H1 (cell line): Measurements from ENCODE around the gene PCDH9. TPM values are rescaled to one million over a fixed set of nuclear protein-coding genes. Genes with fewer than 3 reads are reported as not detected.

ENCODE experiments used
- ASH2L ChIP-seq: fragments of 200-600, 300-600 bp; sonication (generic); IDR thresholded peaks from one replicate; pipeline ENCODE4 v1.7.1; 2017; ENCODE audit warnings: low read length
- EZH2 ChIP-seq: fragments of 200-600 bp; sonication (generic); IDR thresholded peaks from 2 replicates; pipeline ENCODE4 v1.7.1; 2012; ENCODE audit warnings: low read depth, mild to moderate bottlenecking, moderate library complexity, low read length, inconsistent platforms; ENCODE audit not compliant: severe bottlenecking
- FOSL1 ChIP-seq: IDR thresholded peaks from 2 replicates; pipeline ENCODE4 v1.6.1; 2011; ENCODE audit warnings: mild to moderate bottlenecking, low read depth, low read length, moderate library complexity; ENCODE audit not compliant: insufficient read depth
- JUN ChIP-seq: IDR thresholded peaks from 2 replicates; pipeline ENCODE4 v1.6.1; 2011; ENCODE audit warnings: low read depth, mild to moderate bottlenecking, improper control_type of control experiment, low read length
- KDM1A ChIP-seq: fragments of 200-600, 300-600 bp; sonication (generic); IDR thresholded peaks from 2 replicates; pipeline ENCODE4 v1.7.1; 2016; ENCODE audit warnings: mild to moderate bottlenecking, low read length, borderline replicate concordance
- polyA plus RNA-seq, 7 experiments: library from polyadenylated mRNA; depleted of rRNA in 3 of 7; stranded (reverse) in 5 of 7; unstranded in 2 of 7; fragments of >200 nt in 5 of 7; fragments of 200-250 nt in 2 of 7; gene quantifications; 1 replicate in 5 of 7; 2 replicates in 1 of 7; 4 replicates in 1 of 7; pipeline versions ENCODE4 v1.2.1 to v1.2.3, GENCODE V29; 2011 to 2013; ENCODE audit warnings: missing spikeins in 2 of 7, mixed read lengths in 2 of 7
- total RNA-seq: library from RNA; stranded (reverse); fragmentation: NEBNext Ultra II Directional; extraction: Animal tissue kit (Norgen Biotek cat#: 25700); gene quantifications from 2 replicates; pipeline ENCODE4 v1.2.1, GENCODE V29; 2021

The PCDH9 gene
- total and polyA plus RNA-seq, 2 of the 8 experiments (the other 6 are each of a cell fraction or from before 2014, with no cell fraction given): 0.12 to 0.60 TPM

GRCh38 chr13:67076378-67076777, 153.8 kb downstream of the PCDH9 start (continued):
- no peak for TF ChIP-seq ASH2L
- TF ChIP-seq JUN: no peak
- TF ChIP-seq KDM1A: no peak
- no peak for TF ChIP-seq FOSL1
- TF ChIP-seq EZH2: no peak
